IPS-20b (cell line): ENCODE data around the gene HHAT.

ENCODE experiments used
- H3K27ac ChIP-seq: one replicate; pipeline ENCODE4 v1.5.1; 2013; ENCODE audit warnings: low read length
- H3K27me3 ChIP-seq: 2 replicates; pipeline ENCODE4 v1.6.1; 2013; ENCODE audit warnings: mild to moderate bottlenecking, low read length, inconsistent platforms; ENCODE audit not compliant: insufficient read depth
- H3K36me3 ChIP-seq: 2 replicates; pipeline ENCODE4 v1.6.1; 2013; ENCODE audit warnings: low read depth, mild to moderate bottlenecking, inconsistent platforms, low read length, moderate library complexity; ENCODE audit not compliant: insufficient read depth
- H3K4me1 ChIP-seq: 2 replicates; pipeline ENCODE4 v1.6.1; 2013; ENCODE audit warnings: mild to moderate bottlenecking, control low read depth, inconsistent platforms, low read length, moderate library complexity; ENCODE audit not compliant: insufficient read depth
- H3K4me3 ChIP-seq: 2 replicates; pipeline ENCODE4 v1.5.1; 2013; ENCODE audit warnings: mild to moderate bottlenecking, low read length, inconsistent platforms
- H3K9ac ChIP-seq: 2 replicates; pipeline ENCODE4 v1.6.1; 2013; ENCODE audit warnings: low read depth, mild to moderate bottlenecking, inconsistent platforms, low read length, moderate library complexity
- H3K9me3 ChIP-seq: 2 replicates; pipeline ENCODE4 v1.6.1; 2013; ENCODE audit warnings: mild to moderate bottlenecking, low read depth, low read length, inconsistent platforms; ENCODE audit not compliant: insufficient read depth

Gene HHAT

DNA sequence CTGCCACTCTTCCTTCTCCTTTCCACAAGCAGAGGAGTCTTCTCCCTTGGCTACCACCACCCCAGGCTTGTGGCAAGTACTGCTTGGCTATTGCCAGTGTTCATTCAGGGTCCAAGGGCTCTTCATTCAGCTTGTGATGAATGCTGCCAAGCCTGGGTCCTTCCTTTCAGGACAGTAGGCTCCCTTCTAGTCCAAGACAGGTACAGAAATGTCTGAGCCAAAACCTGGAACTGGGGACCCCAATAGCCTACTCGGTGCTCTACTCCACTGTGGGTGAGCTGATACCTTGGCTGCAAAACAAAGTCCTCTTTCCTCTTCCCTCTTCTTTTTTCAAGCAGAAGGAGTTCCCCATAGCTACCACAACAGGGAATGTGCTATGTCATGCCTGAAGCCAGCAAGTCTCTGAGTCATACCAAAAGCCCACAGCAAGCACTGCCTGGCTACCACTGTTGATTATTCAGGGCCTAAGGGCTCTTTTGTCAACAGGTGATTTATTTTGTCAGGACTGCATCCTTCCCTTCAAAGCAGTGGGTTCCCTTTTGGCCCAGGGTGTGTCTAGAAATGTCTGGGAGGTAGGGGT lies 268.9 kb downstream of the HHAT start:
- Histone ChIP-seq H3K9me3 (no peaks in the 10 kb centered on the region), H3K27me3 (no peaks in the 10 kb centered on the region), H3K9ac (no peak overlapping the region), H3K27ac (no peak overlapping the region), H3K36me3 (no peaks in the 10 kb centered on the region), H3K4me1 (0 out of 2 replicates have a peak, but pooled peaks cover 3% of the 10 kb centered on the region), H3K4me3 (no peak overlapping the region)

DNA sequence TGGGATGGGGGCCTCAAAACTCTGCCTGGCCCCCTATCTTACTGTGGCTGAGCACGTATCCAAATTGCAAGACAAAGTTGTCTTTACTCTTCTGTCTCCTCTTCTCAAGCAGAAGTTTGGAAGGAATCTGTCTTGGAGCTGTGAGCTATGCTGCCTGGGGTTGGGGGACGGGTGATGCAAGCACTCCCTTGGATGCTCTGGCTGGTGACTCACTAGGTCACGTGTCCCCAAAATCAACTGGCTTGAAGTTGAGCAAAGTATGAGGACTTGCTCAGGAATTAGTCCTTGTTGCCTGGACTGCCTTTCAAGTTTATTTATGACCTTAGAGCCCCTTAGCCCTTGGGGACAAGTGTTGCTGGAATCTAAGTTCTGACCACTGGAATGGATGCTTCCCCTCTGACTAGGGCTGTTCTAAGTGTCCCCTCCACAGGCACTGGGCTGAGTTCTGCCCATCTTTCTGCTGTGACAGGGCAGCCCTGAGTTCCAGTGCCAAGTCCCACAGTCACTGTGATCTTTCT lies 269.5 kb downstream of the HHAT start:
- H3K4me3 ChIP-seq = no peak overlapping the region
- H3K9me3 ChIP-seq = no peaks in the 10 kb centered on the region
- H3K27ac ChIP-seq = no peak overlapping the region
- no peak overlapping the region for H3K9ac ChIP-seq
- H3K4me1 ChIP-seq = 0 out of 2 replicates have a peak, but pooled peaks cover 3% of the 10 kb centered on the region
- no peaks in the 10 kb centered on the region for H3K27me3 ChIP-seq
- H3K36me3 ChIP-seq = no peaks in the 10 kb centered on the region

DNA sequence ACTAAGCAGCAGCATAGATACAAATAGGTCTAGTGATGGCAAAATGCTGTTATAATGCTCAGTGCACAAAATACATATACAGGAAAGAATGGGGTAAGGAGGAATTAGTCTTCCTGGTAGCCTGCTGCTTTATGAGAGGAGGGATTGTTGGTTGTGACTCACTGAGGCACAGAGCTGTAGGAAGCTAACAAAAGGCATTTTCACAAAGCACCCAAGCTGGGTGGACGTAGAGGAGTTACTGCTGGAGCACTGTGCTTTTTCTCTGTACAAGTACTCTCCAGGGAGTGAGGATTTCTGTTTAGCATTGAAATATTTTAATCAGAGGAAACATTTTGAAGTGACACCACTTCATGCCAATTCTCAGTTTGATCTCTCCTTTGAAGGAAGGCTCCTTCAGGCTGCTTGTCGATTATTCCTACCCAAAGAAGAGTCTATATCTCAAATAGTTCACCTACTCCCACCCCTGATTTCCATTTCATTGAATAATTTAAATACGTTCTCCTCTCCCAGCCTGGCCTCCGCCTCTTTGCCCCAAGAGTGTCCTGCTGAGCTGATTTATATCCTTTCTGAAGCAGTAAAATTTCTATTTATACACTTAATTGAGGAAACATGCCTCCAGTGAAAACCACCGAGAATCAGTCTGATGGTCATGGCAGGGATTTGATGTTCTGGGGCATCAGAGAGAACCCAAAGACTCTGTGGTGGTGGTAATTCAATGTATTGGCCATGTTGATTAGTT lies 271.9 kb downstream of the HHAT start:
- Histone ChIP-seq H3K27me3 (no peaks in the 10 kb centered on the region), H3K4me1 (0 out of 2 replicates have a peak, but pooled peaks cover 3% of the 10 kb centered on the region), H3K27ac (no peak overlapping the region), H3K4me3 (no peak overlapping the region), H3K36me3 (no peaks in the 10 kb centered on the region), H3K9me3 (no peaks in the 10 kb centered on the region), H3K9ac (no peak overlapping the region)

DNA sequence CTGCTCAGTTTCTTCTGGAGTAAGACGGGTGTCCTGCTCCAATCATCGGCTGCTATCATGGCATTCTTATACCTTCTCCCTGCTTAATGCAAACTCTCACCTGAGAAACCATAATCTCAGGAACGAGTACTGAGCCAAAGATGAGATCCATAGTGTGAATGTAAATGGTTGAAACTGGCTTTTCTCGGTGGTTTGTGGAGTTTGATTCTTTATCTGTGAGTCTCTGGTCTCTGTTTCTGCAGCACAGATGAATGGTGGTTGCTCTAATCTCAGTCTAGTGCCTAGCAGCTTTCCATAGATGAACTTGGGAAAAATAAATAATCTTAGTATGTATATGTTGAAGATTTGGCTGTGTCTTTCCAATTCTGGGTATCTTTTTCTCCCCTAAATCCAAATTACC lies 274.4 kb downstream of the HHAT start:
- Histone ChIP-seq H3K4me1 (no peaks in the 10 kb centered on the region), H3K36me3 (no peaks in the 10 kb centered on the region), H3K9me3 (no peaks in the 10 kb centered on the region), H3K27ac (no peak overlapping the region), H3K9ac (no peak overlapping the region), H3K27me3 (no peaks in the 10 kb centered on the region), H3K4me3 (no peak overlapping the region)

DNA sequence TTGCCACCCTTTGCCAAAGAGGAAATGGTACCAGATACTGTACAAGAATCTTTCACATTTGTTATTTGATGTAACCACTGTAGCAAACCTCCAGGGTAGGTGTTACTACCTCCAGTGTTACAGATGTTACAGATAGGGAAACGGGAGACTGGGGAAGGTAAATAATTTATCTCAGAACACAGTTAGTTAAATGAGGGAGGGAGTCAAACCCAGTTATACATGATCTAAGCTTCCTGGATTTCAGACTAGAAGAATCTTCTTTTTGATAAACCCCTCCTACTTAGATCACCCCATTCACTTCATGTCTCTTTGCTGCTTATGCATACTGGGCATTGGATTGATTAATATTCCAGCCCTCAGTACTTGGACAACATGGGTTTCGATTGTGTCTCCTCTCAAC lies 276.4 kb downstream of the HHAT start:
- no peak overlapping the region for H3K4me3 ChIP-seq
- H3K9me3 ChIP-seq = no peaks in the 10 kb centered on the region

DNA sequence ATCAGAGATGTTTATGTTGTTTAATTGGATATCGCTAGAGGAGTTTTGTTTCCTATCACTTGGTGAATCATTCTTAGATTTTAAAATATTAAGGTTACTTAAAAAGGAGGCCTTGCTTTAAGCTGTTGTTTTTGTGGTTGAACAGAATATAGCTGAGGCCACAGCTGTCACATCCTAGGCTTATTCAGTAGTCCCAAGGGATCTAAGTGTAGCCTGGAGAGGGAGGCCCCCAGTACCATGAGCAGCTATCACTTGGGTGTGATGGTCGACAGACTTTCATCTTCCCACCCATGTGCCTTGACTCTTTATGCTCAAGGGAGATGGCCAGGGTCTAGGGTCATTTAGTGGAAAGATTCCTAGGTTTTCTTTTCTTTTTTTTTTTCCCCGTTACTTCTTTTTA lies 278.7 kb downstream of the HHAT start:
- no peaks in the 10 kb centered on the region for H3K27me3 ChIP-seq
- H3K9me3 ChIP-seq = no peaks in the 10 kb centered on the region
- no peaks in the 10 kb centered on the region for H3K36me3 ChIP-seq
- H3K27ac ChIP-seq = no peak overlapping the region
- no peaks in the 10 kb centered on the region for H3K4me1 ChIP-seq
- no peak overlapping the region for H3K9ac ChIP-seq
- no peak overlapping the region for H3K4me3 ChIP-seq

More for the DNA sequence above, 276.4 kb downstream of the HHAT start:
- Histone ChIP-seq H3K9ac (no peak overlapping the region), H3K4me1 (no peaks in the 10 kb centered on the region), H3K36me3 (no peaks in the 10 kb centered on the region), H3K27me3 (no peaks in the 10 kb centered on the region), H3K27ac (no peak overlapping the region)

DNA sequence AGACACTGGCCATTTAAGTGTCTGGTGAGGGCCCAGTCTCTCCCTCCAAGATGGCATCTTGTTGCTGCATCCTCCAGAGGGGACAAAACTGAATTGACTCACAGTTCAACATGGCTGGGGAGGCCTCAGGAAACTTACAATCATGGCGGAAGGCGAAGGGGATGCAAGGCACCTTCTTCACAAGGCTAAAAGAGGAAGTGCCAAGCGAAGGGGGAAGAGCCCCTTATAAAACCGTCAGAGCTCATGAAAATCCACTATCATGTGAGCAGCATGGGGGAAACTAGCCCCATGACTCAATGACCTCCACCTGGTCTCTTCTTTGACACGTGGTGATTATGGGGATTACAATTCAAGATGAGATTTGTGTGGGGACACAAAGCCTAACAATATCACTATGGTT lies 280.1 kb downstream of the HHAT start:
- Histone ChIP-seq H3K4me1 (no peaks in the 10 kb centered on the region), H3K27ac (no peak overlapping the region), H3K27me3 (no peaks in the 10 kb centered on the region), H3K4me3 (no peak overlapping the region), H3K9ac (no peak overlapping the region), H3K36me3 (no peaks in the 10 kb centered on the region), H3K9me3 (no peaks in the 10 kb centered on the region)

DNA sequence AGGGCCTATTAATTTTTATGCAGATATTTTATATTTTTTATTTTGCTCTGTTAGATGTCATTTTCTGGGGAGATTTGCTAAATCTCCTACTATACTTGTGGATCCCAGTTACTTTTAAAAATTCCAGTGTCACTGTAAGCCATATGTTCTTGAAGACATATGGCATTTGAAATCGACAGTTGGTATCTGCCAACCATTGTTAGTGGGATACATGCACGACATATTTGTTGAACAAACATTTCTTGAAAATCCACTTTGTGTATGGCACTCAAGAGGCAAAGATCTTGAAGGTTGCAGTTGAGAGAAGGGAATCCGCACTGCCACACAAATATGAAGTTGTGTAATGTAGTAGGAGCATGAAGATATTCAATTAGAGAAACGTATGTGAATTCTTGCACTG lies 287.7 kb downstream of the HHAT start:
- Histone ChIP-seq H3K9ac (no peak overlapping the region), H3K4me3 (no peak overlapping the region), H3K27ac (no peak overlapping the region), H3K36me3 (no peaks in the 10 kb centered on the region), H3K4me1 (no peaks in the 10 kb centered on the region), H3K27me3 (no peaks in the 10 kb centered on the region), H3K9me3 (no peaks in the 10 kb centered on the region)

DNA sequence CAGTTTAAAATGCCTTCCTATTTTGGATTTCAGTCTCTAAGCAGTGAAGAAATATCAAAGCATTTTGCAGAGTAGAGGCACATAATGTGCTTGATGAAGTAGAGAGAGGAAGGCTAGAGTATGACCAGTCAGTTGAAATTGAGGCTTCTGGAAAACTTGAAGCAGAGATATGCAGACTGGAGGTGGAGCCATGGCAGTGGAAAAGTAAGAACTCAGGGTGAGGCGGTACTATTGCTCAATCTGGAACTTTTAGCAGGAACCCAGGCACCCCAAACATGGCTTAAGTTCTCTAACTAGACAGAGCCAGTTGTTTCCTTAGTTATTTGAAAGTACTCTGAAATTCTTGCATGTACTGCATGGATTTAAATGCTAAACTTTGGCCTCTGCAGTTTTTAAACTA lies 288.6 kb downstream of the HHAT start:
- Histone ChIP-seq H3K36me3 (no peaks in the 10 kb centered on the region), H3K27me3 (no peaks in the 10 kb centered on the region), H3K9me3 (no peaks in the 10 kb centered on the region), H3K4me3 (no peak overlapping the region), H3K9ac (no peak overlapping the region), H3K27ac (no peak overlapping the region), H3K4me1 (no peaks in the 10 kb centered on the region)

DNA sequence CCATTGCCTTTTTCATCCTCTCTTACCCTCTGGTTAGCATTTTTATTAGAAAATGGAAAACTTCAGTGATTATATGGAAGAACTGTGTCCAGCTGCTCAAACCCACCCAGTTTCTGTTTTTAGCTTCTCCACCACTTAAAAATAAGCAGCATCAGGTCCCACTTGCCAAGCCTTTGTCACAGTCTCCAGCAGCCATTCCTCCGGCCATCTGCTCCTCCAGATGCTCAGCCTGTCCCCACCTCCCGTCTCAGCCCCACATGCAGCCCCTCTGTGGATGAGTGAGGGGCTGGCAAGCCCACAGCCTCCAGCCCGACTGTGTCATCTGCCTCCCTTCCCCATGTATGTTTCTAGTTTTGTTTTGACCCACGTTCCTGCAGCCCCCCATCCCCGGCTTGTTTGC lies 289.7 kb downstream of the HHAT start:
- no peaks in the 10 kb centered on the region for H3K36me3 ChIP-seq
- H3K4me1 ChIP-seq = no peaks in the 10 kb centered on the region
- H3K9me3 ChIP-seq = no peaks in the 10 kb centered on the region
- no peak overlapping the region for H3K4me3 ChIP-seq
- H3K27me3 ChIP-seq = no peaks in the 10 kb centered on the region
- no peak overlapping the region for H3K9ac ChIP-seq
- H3K27ac ChIP-seq = no peak overlapping the region

DNA sequence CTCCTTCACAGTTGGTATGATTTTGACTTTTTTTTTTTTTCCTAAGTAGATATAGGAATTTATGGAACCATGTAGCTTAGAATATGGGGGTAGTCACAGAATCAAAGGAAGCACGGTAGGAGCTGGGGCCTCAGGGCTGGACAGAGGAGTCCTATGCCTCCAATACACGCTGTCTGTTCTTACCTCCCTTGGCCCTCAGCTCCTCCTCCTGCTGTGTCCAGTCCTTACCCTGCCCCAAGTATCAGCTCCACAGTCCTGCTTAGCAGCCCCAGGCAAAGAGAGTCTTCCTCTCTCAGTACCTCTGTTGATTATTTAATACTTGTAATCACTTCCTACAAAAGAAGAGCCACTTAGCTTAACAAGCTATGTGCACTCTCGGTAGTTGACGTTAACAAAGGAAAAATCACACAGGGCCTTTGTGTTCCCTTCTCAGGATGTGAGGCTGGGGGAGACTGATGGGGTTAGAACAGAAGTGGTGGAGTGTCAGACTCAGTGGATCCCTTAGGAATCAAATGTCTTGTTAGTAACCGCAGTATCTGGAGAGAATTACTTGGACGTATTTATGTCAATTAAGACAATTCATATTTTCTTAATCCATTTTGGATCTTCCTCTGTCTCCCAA lies 292.3 kb downstream of the HHAT start:
- Histone ChIP-seq H3K9ac (no peak overlapping the region), H3K9me3 (no peaks in the 10 kb centered on the region), H3K4me1 (no peaks in the 10 kb centered on the region), H3K27me3 (no peaks in the 10 kb centered on the region), H3K4me3 (no peak overlapping the region), H3K36me3 (no peaks in the 10 kb centered on the region), H3K27ac (no peak overlapping the region)

DNA sequence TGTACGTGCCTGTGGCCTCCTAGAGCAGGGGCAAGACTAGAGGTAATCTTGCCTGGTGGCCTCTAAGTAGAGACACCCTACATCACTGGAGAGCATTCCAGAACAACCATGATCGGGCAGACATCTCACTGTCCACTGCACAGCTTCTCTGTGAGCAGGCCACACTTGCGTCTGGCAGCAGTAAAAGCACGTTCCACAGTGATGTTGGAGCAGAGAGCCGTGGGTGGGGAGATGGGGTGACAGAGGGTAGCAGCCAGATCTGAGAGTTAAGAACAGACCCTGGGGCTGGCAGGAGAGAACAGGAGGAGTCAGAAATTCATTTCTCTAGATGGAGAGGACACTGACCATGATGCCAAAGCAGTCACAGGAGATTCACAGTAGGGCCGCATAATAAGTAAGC lies 293.0 kb downstream of the HHAT start:
- H3K27me3 ChIP-seq = no peaks in the 10 kb centered on the region
- H3K27ac ChIP-seq = no peak overlapping the region
- no peaks in the 10 kb centered on the region for H3K36me3 ChIP-seq
- no peaks in the 10 kb centered on the region for H3K4me1 ChIP-seq
- H3K9me3 ChIP-seq = no peaks in the 10 kb centered on the region
- no peak overlapping the region for H3K9ac ChIP-seq
- H3K4me3 ChIP-seq = no peak overlapping the region
